Muscle of leg (tissue), 11 donors: ENCODE data around the gene UST. TPM values are rescaled to one million over a fixed set of nuclear protein-coding genes. Genes with fewer than 3 reads are reported as not detected.
A peak's percentile ranks its signal among the peaks of the same experiment; 100 is the strongest.
"Not testable (repeated sequence)": the region's sequence is repeated elsewhere in the genome, so short reads cannot be mapped to it uniquely, and the experiment has no call there.

ENCODE experiments used
- DNase-seq: peaks from one replicate; pipeline ENCODE4 v3.0.0; 2013
- H3K27ac ChIP-seq: one replicate; pipeline ENCODE4 v1.5.1; 2013; ENCODE audit warnings: mild to moderate bottlenecking, low read length, control low read depth
- H3K27me3 ChIP-seq: one replicate; pipeline ENCODE4 v1.6.1; 2013; ENCODE audit warnings: low read length; ENCODE audit not compliant: control insufficient read depth, insufficient read depth
- H3K36me3 ChIP-seq: one replicate; pipeline ENCODE4 v1.6.1; 2013; ENCODE audit warnings: low read length; ENCODE audit not compliant: control insufficient read depth, insufficient read depth
- H3K4me1 ChIP-seq: one replicate; pipeline ENCODE4 v1.6.1; 2013; ENCODE audit warnings: low read length; ENCODE audit not compliant: control insufficient read depth, insufficient read depth
- H3K4me3 ChIP-seq: one replicate; pipeline ENCODE4 v1.5.1; 2013; ENCODE audit warnings: low read length, control low read depth
- H3K9me3 ChIP-seq: replicated peaks from 2 replicates; pipeline ENCODE4 v1.6.1; 2013; ENCODE audit warnings: low read depth, low read length; ENCODE audit not compliant: control insufficient read depth
- WGBS: methylation state at CpG from one replicate; pipeline ENCODE4 v1.1.5; 2013; ENCODE audit warnings: missing lambda C conversion rate; ENCODE audit not compliant: insufficient coverage; 5-methylcytosine and 5-hydroxymethylcytosine counted together
- polyA plus RNA-seq, 8 donors: library from polyadenylated mRNA; unstranded; fragments of 120-200 nt; gene quantifications; one replicate each; pipeline versions ENCODE4 v1.2.1 to v1.2.3, GENCODE V29; 2013; ENCODE audit warnings: inconsistent platforms in 1 of 8, low replicate concordance in 1 of 8; ENCODE audit not compliant: insufficient read length in 8 of 8, insufficient read depth in 1 of 8
- total RNA-seq: library from RNA; stranded (reverse); fragments of 120-200 nt; gene quantifications from one replicate; pipeline ENCODE4 v1.2.4, GENCODE V29; 2013

UST gene
- total and polyA plus RNA-seq, 9 donors, result 5.0 to 15.6 (median 9.3) TPM

DNA sequence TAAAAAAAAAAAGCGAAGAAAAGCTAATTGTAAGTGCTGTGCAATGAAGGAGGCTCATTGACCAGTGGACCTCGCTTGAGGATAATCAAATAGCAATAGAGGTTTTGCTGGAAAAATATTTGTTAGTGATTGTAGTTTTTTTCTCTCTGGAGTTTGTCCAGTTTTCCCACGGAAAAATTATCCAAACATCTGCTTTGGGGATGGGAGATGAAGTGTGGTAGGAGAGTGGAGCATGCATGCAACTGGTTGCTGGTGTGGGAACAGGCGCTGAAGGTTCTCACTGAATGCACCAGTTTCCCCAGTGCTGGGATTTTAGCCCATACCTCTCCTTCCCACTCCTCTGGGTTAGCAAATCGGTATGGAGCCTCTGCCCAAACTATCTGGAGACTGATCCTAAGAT is 288.9 kb downstream of the UST start:
- WGBS, result 80% methylated on average over 1 of the region's 5 CpGs
- no peak overlapping the region for H3K27ac ChIP-seq
- DNase-seq, result peak; percentile 80
- no peak overlapping the region for H3K4me3 ChIP-seq
- peaks cover 15% of the 10 kb centered on the region for H3K4me1 ChIP-seq
- no peaks in the 10 kb centered on the region for H3K9me3 ChIP-seq
- no peaks in the 10 kb centered on the region for H3K27me3 ChIP-seq
- H3K36me3 ChIP-seq, result no peaks in the 10 kb centered on the region

DNA sequence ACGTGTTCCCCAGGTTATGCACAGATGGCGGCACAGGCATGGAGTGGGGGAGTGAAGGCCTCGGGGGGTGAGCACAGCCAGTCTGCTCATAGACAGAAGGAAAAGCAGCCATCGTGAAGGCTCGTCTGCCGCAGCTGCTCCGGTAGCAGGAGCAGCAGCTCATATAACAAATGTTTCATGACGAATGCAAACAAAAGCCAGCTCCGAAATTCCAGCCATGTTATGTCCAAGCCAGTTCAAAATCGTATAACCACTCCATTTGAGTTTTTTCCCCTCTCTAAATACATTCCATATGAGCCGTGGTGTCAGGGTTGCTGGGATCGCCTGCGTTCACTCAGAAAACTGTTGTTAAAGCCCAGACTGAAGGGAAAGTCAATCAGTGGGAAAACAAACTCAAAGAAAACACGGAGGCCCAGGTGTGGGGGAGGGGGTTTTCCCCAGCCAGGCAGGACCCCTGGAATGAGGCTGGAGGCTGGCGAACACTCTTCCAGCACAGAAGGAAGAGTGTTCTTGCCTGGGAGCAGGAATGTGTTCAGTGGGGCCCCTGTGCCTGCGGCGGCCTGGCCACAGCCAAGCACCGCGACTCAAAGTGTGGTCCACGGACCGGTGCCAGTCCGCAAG is 290.3 kb downstream of the UST start:
- Histone ChIP-seq H3K27me3 (no peaks in the 10 kb centered on the region), H3K9me3 (no peaks in the 10 kb centered on the region), H3K4me1 (peaks cover 15% of the 10 kb centered on the region), H3K36me3 (peaks cover 5% of the 10 kb centered on the region), H3K27ac (peak overlapping the region; percentile 90), H3K4me3 (no peak overlapping the region)
- WGBS, result 23% methylated on average over 15 of the region's 22 CpGs
- DNase-seq, result peak; percentile 97

DNA sequence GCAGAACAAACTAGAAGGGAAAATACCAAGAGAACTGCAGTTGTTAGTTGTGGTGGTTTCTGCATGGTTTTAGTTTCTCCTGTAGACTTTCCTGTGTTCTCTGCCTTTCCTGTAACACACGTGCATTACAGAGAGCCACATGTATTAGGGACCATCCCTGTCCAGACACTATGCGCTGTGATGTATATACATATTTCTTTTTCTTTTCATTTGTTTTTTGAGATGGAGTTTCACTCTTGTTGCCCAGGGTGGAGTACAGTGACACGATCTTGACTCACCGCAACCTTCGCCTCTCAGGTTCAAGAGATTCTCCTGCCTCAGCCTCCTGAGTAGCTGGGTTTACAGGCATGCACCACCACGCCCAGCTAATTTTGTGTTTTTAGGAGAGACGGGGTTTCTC is 292.2 kb downstream of the UST start:
- not testable (repeated sequence) for H3K27me3 ChIP-seq, H3K9me3 ChIP-seq, H3K4me3 ChIP-seq, DNase-seq, H3K36me3 ChIP-seq, H3K27ac ChIP-seq
- H3K4me1 ChIP-seq, result peaks cover 19% of the 10 kb centered on the region
- 96% methylated on average over 3 of the region's 7 CpGs for WGBS

DNA sequence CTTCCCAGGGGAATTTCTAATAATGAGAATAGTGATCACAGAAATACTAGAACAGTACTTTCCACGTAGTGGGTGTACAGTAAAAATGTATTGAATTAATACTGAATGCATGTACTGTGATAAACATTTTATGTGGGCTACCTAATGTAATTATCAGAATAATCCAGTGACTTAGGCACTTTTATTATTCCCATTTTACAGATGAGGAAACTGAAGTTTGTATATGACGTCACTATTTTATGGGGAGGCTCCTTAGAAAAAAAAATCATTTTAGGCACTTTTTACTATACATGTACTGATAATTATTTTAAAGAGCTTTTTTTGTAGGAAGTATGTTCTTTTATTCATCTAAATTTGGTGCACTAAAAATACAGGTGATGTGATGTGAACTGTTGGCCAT is 295.1 kb downstream of the UST start:
- no peaks in the 10 kb centered on the region for H3K27me3 ChIP-seq
- H3K36me3 ChIP-seq, result peaks cover 5% of the 10 kb centered on the region
- no CpG with 5 or more reads among the region's 2 CpGs for WGBS
- H3K9me3 ChIP-seq, result no peaks in the 10 kb centered on the region
- no peak for DNase-seq
- H3K4me1 ChIP-seq, result peaks cover 20% of the 10 kb centered on the region
- no peak overlapping the region for H3K4me3 ChIP-seq
- H3K27ac ChIP-seq, result no peak overlapping the region

DNA sequence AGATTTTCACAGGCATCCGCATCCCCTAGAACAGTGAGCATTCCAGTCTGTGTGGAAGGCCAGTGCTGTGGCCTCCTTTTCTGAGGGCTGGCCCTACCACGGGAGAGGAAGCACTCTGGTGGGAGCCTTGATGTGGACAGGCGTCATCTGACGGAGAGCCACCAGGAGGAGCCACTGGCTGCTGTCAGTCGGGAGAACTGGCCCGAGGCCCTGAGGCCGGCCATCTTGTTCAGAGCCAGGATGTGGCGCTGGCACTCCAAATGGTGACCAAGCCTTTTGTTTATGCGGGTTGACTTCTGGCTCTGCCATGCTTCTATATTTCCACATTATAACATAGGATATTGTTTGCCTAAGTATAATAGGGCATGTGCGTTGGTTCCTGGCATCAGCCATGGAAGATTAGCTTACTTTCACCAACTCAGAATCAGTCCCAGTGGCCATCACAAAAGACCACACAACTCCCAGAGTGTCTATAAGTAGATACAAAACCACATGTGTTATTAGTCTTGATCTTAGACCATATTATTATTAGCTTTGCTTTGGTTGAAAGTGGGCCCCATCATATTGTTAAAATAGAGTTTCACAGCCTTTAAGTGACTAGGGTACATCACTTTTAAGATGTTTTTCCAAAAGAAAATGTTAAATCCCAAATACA is 296.8 kb downstream of the UST start:
- Histone ChIP-seq H3K27me3 (no peaks in the 10 kb centered on the region), H3K36me3 (peaks cover 5% of the 10 kb centered on the region), H3K4me1 (peaks cover 11% of the 10 kb centered on the region), H3K9me3 (no peaks in the 10 kb centered on the region), H3K4me3 (no peak overlapping the region), H3K27ac (no peak overlapping the region)
- WGBS, result 94% methylated on average over 4 of the region's 10 CpGs
- DNase-seq, result no peak

DNA sequence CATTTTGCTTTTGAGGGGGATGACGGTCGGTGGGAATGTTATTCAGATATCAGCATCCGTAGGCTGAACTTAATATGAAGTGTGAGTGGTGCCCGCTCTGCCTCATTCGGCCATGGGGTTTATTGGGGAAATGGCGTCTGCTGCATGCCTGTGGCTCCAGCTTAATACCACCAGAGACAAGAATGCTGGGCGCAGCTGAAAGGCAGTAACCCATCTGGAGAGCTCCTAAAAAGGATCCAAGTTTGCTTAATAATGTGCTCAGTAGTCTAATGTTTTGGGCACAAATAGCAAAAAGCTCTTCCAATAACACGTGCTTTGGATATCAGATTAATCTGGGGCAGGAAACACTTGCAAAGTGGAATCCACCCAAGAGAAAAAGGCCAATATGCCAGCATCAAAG is 297.7 kb downstream of the UST start:
- Histone ChIP-seq H3K27me3 (no peaks in the 10 kb centered on the region), H3K27ac (peak overlapping the region; percentile 16), H3K4me1 (peaks cover 11% of the 10 kb centered on the region), H3K4me3 (no peak overlapping the region), H3K36me3 (peaks cover 5% of the 10 kb centered on the region), H3K9me3 (no peaks in the 10 kb centered on the region)
- 70% methylated on average over 7 of the region's 8 CpGs for WGBS
- DNase-seq, result peak; percentile 78

DNA sequence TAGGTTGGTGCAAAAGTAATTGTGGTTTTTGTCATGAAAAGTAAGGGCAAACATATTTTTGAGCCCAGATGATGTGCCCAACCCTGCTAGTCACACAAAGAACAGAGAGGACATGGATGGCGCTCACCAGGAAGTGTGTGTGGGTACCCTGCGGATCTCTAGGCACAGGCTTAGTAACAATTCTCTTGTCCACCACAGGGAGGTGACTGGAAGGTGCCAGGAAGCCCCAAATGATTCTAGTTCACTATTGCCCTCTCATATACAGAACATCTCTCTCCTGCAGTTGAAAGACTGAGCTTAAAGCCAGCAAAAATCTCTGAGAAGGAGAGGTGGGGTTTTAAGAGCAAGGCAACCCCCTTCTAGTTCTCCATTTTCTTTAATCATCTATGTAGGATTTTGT is 298.6 kb downstream of the UST start:
- DNase-seq, result no peak
- no peak overlapping the region for H3K27ac ChIP-seq
- H3K4me3 ChIP-seq, result no peak overlapping the region
- no CpG with 5 or more reads among the region's 2 CpGs for WGBS
- H3K36me3 ChIP-seq, result peaks cover 5% of the 10 kb centered on the region
- H3K9me3 ChIP-seq, result no peaks in the 10 kb centered on the region
- H3K4me1 ChIP-seq, result peaks cover 11% of the 10 kb centered on the region
- no peaks in the 10 kb centered on the region for H3K27me3 ChIP-seq

DNA sequence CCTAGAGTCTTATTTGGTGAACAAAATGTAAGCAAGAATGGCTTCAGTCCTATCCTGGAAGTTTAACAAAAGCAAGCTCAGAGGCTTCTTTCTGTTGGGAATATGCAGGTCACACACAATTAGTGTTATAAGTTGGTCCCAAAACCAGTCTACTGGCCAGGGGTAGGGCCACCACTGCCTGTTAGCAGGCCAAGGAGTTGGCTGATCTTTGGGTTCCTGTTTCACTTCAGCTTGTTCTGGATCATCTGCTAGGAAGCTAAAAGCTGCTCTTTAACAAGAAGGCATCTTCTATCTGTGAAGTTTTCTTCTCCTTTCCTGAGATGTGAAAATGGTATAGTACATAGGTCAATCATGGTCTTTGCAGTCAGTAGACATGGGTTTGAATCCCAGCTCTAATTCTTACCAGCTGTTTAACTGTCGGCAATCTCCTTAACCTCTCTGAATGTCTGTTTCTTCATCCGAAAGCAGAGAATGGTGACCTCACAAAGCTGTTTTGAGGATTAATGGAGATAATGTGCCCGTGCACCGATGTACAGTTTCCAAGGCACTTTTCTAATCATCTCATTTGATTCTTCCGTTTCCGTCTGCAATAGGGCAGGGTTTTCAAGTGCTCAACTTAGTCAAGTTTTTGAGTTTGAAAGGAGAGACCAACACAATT is 299.5 kb downstream of the UST start:
- Histone ChIP-seq H3K9me3 (no peaks in the 10 kb centered on the region), H3K27ac (no peak overlapping the region), H3K4me1 (peaks cover 11% of the 10 kb centered on the region), H3K27me3 (no peaks in the 10 kb centered on the region), H3K4me3 (no peak overlapping the region), H3K36me3 (peaks cover 4% of the 10 kb centered on the region)
- WGBS, result 100% methylated on average over 4 of the region's 6 CpGs
- DNase-seq, result no peak

DNA sequence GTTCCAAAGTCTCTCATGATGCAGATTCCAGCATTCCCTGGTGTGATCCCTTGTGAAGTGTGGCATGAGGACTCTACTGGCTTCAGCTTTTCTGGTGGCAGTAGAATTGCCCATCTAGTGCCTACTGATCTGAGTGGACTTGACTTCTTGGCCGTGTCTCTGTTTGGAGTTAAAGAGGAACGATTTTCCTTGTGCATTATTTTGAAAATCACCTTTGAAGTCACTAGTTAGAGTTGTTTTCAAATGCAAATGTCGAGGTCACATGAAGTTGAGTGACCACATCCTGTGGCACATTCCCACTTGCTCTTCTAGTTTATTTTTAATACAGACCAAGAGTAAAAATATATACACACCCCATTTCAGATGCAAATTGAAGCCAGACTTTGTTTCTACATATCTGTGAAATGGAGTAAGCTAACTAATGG is 300.0 kb downstream of the UST start:
- 60% methylated on average over 1 of the region's 3 CpGs for WGBS
- no peaks in the 10 kb centered on the region for H3K9me3 ChIP-seq

DNA sequence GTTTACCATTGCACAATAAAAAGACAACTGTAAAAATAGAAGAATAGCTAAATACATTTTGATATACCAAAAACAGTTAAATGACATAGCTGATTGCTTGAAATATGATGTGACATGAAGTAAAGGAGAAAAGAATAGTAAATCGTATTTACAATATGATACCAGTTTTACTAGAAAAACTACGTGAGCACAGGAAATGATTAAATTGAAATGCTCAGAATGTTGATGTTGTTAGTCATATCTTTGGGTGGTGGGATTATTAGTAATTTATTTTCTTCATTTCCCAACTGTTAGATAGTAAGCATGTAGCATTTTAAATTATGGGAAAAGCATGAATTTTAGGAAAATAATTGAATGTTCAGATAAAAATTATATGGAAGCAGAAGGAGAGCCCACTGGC is 302.4 kb downstream of the UST start:
- no CpG with 5 or more reads among the region's 2 CpGs for WGBS
- Histone ChIP-seq H3K27me3 (no peaks in the 10 kb centered on the region), H3K4me3 (no peak overlapping the region), H3K36me3 (no peaks in the 10 kb centered on the region), H3K9me3 (no peaks in the 10 kb centered on the region), H3K4me1 (peaks cover 7% of the 10 kb centered on the region), H3K27ac (no peak overlapping the region)
- DNase-seq, result no peak

More for the DNA sequence above, 300.0 kb downstream of the UST start:
- H3K4me1 ChIP-seq, result peaks cover 11% of the 10 kb centered on the region
- H3K36me3 ChIP-seq, result no peaks in the 10 kb centered on the region
- no peak overlapping the region for H3K27ac ChIP-seq
- H3K4me3 ChIP-seq, result no peak overlapping the region
- no peak for DNase-seq
- H3K27me3 ChIP-seq, result no peaks in the 10 kb centered on the region
